ENCODE measurements around the gene ZNF837. TPM values are rescaled to one million over a fixed set of nuclear protein-coding genes. Genes with fewer than 3 reads are reported as not detected.

ZNF837 gene
- total and polyA plus RNA-seq, 2 of the 13 experiments (the other 11 are each of a cell fraction or from before 2014, with no cell fraction given), result 0.29 to 1.3 TPM

GRCh38 chr19:58400916-58401839, 20.3 kb upstream of the ZNF837 start (continued):
- TF ChIP-seq HMGXB4 (CRISPR knock-in tag; IDR thresholded peaks at IDR 0.05; ENCODE audit: borderline replicate concordance in 1 of 2, low read depth in 1 of 2) (peak in 1 of 2 experiments; percentile 64; a peak in 1 of 4 replicates), ZEB1 (IDR thresholded peaks at IDR 0.05; ENCODE audit: insufficient replicate concordance, low read depth) (no peak), SSRP1 (CRISPR knock-in tag; IDR thresholded peaks at IDR 0.05) (no peak), RNF219 (CRISPR knock-in tag; IDR thresholded peaks at IDR 0.05) (no peak), KMT2A (CRISPR knock-in tag; IDR thresholded peaks at IDR 0.05) (peak; percentile 41), ZNF746 (CRISPR knock-in tag; IDR thresholded peaks at IDR 0.05) (no peak; the same call in 1 of the 2 replicates), TRIM24 (CRISPR knock-in tag; IDR thresholded peaks at IDR 0.05) (no peak), PRDM10 (CRISPR knock-in tag; IDR thresholded peaks at IDR 0.05; ENCODE audit: low read depth) (no peak), ATF2 (CRISPR knock-in tag; IDR thresholded peaks at IDR 0.05) (peak; percentile 41; the same call in 1 of the 2 replicates), ZNF558 (CRISPR knock-in tag; IDR thresholded peaks at IDR 0.05; ENCODE audit: borderline replicate concordance) (no peak), AGO2 (optimal IDR thresholded peaks at IDR 0.05; ENCODE audit: low read depth, low read length) (peak; percentile 41), REL (CRISPR knock-in tag; conservative IDR thresholded peaks at IDR 0.05) (no peak), GATAD1 (CRISPR knock-in tag; IDR thresholded peaks at IDR 0.05) (peak; percentile 78), MTERF4 (CRISPR knock-in tag; IDR thresholded peaks at IDR 0.05) (no peak), ZNF143 (CRISPR knock-in tag; IDR thresholded peaks at IDR 0.05) (peak; percentile 42; the same call in 1 of the 2 replicates), TOE1 (CRISPR knock-in tag; IDR thresholded peaks at IDR 0.05) (no peak), ZNF30 (CRISPR knock-in tag; IDR thresholded peaks at IDR 0.05) (no peak), ETV6 (CRISPR knock-in tag; conservative IDR thresholded peaks at IDR 0.05) (no peak)
